Measurements from ENCODE around the gene EZH1.
"Not testable (repeated sequence)": the region's sequence is repeated elsewhere in the genome, so short reads cannot be mapped to it uniquely, and the experiment has no call there.

The EZH1 gene

GRCh38 chr17:42769964-42770363 is 25.1 kb upstream of the EZH1 start:
- not testable (repeated sequence) for DNase-seq

GRCh38 chr17:42768006-42768405 is 23.2 kb upstream of the EZH1 start:
- not testable (repeated sequence) for DNase-seq

GRCh38 chr17:42767512-42767911 is 22.7 kb upstream of the EZH1 start:
- DNase-seq, result no peak

- DNase-seq, result no peak
Observed at GRCh38 chr17:42766124-42766523, 21.3 kb upstream of the EZH1 start.

- no peak for DNase-seq
Observed at GRCh38 chr17:42761638-42762037, 16.8 kb upstream of the EZH1 start.

GRCh38 chr17:42760652-42761581 is 16.1 kb upstream of the EZH1 start, which contains the start of gene RAMP2:
Gene RAMP2 (plus strand): TSS chr17:42761227. CDS start chr17:42761262, 35 bp downstream.
- DNase-seq, result peak; percentile 4 to 90 (median 82)

GRCh38 chr17:42759982-42760651 is 15.3 kb upstream of the EZH1 start:
- DNase-seq, result peak in 1 of 3 experiments; percentile 40

GRCh38 chr17:42754782-42755181 is 9.9 kb upstream of the EZH1 start:
- peak in 1 of 3 experiments; percentile 31 for DNase-seq

GRCh38 chr17:42751628-42752027 is 6.8 kb upstream of the EZH1 start:
- DNase-seq, result no peak

GRCh38 chr17:42750739-42751344 is 6.0 kb upstream of the EZH1 start:
- DNase-seq, result no peak

GRCh38 chr17:42748908-42749798 is 4.3 kb upstream of the EZH1 start:
- DNase-seq, result peak in 2 of 3 experiments; percentile 14 to 39

GRCh38 chr17:42748202-42748907 is 3.5 kb upstream of the EZH1 start:
- no peak for DNase-seq

- DNase-seq, result peak; percentile 64 to 95 (median 93)
Observed at GRCh38 chr17:42744283-42744805, 496 bp downstream of the EZH1 start.

GRCh38 chr17:42743595-42744282 is 1.1 kb downstream of the EZH1 start:
- peak in 1 of 3 experiments; percentile 72 for DNase-seq

- DNase-seq, result not testable (repeated sequence)
Observed at GRCh38 chr17:42742916-42743315, 1.9 kb downstream of the EZH1 start.

GRCh38 chr17:42740699-42741098 is 4.1 kb downstream of the EZH1 start:
- DNase-seq, result no peak

GRCh38 chr17:42725143-42725542 is 19.7 kb downstream of the EZH1 start:
- no peak for DNase-seq

- DNase-seq, result no peak
Observed at GRCh38 chr17:42723636-42724035, 21.2 kb downstream of the EZH1 start.

- DNase-seq, result peak; percentile 48 to 85 (median 64)
Observed at GRCh38 chr17:42720996-42721583, 23.8 kb downstream of the EZH1 start.

- DNase-seq, result no peak
Observed at GRCh38 chr17:42709561-42709960, 35.3 kb downstream of the EZH1 start.

Data from NCI-H1417 (cell line).